GM21717 (cell line): ENCODE data around the gene SLC25A42.

Experiments used
- ATAC-seq: cut with Tn5 transposase; IDR thresholded peaks from one replicate; pipeline ENCODE4 v1.9.1; 2021; ENCODE audit warnings: mild to moderate bottlenecking, moderate library complexity; ENCODE audit not compliant: unreplicated experiment

The SLC25A42 gene

DNA sequence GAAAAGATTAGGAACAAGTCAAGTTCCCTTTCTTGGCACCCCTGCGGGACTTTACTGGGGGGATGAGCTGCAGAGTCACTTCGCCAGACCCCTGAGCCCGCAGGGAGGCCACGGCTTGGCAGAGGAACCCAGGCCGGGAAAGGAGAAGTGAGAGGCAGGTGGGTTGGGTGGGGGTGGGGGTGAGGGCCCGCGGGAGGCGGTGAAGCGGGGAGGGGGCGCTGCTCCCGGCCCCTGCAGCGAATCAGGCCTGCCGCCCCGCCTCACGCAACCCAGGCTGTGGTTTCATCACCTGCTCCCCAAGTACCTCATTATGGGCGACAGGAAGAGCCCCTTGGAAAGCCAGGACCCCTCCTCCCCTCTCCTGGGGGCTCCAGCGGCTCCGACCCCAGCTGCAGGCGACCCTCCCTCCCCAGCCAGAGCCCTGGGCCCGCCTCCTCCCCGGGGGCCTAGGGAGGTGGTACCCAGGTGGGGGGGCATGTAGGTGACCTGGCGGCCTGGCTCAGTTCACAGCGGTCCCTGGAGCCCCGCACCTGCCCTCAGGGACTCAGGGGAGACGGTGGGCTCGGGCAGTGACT is 96.8 kb downstream of the SLC25A42 start:
- no peak for ATAC-seq

DNA sequence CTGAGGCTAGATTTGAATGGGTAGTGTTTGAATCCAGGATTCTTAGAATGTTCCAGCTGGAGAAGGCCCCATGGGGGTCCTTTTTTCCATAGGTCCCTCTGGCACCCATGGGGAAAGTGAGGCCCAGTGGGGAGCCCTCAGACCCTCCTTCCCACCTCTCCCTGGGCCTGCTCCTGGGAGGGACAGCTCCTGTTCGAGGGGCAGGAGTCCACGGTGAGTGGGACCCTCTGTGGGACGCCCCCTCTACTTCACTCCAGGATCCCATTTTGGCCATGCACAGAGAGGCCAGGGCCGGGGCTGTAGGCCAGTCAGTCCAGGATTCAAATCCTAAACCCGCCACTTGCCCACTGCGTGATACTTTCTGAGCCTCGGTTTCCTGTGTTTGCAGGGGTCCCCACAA is 98.7 kb downstream of the SLC25A42 start:
- no peak for ATAC-seq
